Body of pancreas (tissue), 4 donors: Measurements from ENCODE around the gene FAM240A.

ENCODE experiments used
- CTCF ChIP-seq, 7 experiments: fragments of 450-650 bp in 4 of 7; fragments of 200-600 bp in 3 of 7; sonication (generic) in 3 of 7; IDR thresholded peaks; one replicate each; pipeline ENCODE4 v1.5.1; 2016 to 2019; ENCODE audit warnings: antibody characterized with exemption in 7 of 7
- POLR2A ChIP-seq, 3 donors: fragments of 450-650 bp; IDR thresholded peaks; one replicate each; pipeline ENCODE4 v1.6.1; 2016; ENCODE audit warnings: antibody characterized with exemption in 3 of 3, mild to moderate bottlenecking in 2 of 3

- TF ChIP-seq CTCF (IDR thresholded peaks at IDR 0.05), result no peak
- TF ChIP-seq POLR2A (IDR thresholded peaks at IDR 0.05), result no peak
Observed at GRCh38 chr3:46668591-46668990, 56.3 kb downstream of the FAM240A start.
